ENCODE data around the gene FBXW11.

The FBXW11 gene

DNA sequence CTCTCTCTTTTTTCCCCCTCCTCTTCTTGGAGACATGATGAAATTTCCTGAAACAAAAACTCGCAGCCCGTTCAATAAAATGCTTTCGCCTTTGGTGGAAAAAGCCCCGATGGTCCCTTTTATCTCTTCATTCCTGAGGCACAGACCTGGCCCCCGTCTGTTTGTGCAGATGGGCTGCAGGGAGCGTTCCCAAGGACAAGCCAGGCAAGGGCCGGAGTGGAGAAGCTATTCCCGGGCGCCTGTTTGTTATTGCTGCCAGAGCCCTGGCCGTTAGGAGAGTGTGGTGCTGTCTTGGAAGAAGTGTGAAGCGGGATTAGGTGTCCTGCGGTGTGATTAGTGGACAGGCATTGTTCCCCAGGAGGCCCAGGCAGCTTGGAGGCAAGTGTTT, 149.0 kb downstream of the FBXW11 start:
- no peak for DNase-seq

DNA sequence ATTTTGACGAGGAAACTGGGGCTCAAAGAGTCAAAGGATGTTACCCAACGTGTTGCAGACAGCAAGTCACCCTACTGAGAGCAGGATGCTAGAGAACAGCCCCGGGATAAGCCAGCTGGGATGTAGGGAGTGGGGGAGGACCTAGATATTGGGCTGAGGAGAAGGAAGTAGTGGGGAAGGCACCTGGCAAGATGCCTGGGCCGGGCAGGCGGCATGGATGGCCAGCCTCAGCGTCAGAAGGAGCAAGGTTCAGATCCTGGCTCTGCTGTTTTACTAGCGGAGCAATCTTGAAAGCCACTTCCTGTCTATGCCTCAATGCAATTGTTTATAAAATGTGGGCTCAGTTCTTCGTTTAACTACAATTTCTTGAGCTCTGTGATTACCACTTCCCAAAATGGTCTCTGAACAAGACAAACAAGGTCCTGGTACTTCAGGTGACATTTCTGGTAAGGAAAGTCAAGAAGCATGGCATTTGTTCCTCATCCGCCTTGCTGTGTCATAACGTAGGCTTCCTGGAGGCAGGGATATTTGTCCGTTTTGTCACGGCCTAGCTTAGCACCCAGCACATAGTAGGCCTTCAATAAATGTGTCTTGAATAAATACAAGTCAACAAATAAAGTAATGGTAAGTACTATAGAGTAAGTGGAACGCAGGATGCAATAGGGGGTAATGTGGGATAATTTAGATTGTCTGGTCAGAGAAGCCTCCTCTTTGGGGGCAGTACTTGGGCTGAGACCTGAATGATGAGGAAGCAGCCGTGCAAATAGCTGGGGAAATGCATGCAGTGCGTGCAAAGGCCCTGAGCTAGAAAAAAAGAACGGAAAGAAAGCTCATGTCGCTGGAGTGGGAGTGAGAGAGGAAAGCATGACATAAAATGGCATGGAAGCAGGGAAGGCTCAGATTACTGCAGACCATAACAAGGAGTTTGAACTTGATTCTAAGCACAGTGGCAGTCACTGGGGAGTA, 150.4 kb downstream of the FBXW11 start:
- no peak for DNase-seq

DNA sequence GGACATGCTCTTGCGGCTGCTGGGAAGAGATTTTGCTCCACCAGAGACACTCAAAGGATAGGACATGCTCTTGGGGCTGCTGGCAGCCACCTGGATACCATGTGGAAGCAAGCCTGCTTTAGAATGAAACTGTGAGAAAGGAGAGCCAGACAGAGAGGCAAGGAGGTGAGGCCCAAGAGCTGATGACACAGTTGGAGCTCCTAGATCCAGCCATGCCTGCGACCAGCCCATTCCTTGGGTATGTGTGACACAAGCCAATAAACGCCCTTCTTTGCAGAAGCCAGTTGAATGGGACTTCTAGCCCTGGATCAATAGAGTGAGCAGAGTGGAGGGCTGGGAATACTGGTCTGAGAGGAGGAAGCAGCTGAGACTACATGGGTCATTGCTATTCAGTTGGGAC, 151.2 kb downstream of the FBXW11 start:
- no peak for DNase-seq

DNA sequence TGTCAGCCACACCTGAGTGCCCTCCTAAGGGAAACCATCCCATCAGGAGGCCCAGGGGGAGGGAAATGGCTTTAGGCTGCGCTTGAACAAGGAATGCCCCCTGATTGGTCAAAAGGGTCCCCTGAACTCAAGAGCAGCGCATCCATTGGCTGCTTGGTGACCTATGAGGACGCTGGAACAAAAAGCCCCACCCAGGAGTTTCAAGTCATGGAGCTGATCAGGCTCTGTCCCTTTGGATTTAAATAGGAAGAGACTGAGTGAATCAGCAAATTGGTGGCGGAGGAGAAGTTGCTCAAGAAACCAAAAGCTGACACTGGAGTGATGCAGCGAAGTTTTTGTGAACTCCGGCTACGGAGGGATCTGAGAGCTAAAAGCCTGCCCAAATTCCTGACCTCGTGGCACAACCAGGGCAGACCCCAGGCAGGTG, 154.2 kb downstream of the FBXW11 start:
- DNase-seq, result no peak

DNA sequence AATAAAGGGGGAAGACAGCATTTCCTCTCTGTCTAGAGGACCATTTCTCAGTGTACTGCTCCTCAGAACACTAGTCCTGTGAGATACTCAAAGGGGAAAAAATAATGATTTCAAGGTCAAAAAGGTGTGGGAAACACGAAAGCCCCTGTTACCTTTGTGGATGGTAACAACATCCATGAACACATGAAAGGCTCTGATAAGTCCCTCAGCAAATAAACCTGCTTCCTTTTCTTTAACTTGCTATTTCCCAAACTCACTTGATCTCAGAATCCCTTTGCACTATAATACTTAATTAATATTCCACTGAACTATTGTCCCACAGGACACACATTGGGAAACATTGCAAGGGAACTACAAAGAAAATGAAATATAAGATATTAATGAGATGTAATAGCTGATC, 155.2 kb downstream of the FBXW11 start:
- DNase-seq, result no peak

DNA sequence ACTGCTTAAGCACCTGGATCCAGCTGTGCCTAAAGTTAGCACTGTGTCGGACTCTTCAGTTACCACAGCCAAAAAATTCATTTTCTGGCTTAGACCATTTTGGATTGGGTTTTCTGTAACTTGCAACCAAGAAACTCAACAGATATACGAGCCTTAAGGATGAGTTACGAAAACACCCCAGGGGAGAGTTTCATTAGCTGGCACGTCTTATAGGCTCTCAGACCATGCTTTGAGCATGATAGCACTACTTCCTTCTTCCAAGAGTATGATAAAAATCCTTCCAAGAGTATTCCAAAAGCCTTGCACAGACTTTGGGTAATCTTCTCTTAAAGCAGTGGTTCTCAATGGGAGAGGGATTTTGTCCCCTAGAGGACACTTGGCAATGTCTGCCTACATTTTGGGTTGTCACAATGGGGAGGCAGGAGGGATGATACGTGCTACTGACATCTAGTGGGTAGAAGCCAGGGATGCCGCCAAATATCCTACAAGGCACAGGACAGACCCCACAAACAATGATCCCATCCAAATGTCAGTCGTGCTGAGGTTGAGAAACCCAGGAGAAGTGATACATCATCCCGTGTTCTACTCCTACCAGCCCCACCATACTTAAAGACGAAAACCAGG, 156.0 kb downstream of the FBXW11 start:
- DNase-seq, result no peak

DNA sequence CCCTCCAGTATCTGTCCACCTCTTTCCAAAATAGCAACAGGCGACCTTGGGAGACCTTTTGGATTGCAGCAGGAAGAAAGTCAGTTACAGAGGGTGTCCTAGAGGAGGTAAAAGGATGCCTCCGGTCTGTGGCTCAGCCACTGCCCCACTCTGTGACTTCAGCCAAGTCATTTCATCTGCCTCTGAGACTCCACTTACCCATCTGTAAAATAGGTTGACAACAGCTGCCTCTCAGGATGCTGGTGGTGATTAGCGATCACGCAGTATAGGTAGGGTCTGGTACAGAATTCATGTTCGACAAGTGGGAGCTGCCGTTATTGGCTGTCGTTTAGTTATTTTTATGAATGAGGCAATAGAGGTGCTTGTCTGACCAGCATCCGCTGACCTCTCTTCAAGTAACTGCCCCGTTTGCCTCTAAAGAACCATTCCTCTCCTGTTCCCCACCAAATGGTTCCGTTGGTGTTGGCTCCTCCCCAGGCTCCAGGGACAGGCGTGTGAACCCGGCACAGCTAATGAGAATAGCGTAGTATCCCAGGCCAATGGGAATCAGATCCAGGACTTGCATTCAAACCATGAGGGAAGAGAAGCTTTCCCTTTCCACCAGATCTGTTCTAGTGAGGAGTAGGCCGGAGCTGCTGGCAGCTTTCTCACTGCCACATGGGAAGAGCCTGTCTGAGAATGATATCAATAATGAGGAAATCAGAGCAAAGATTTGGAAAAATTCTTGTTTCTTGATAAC, 156.7 kb downstream of the FBXW11 start:
- no peak for DNase-seq

DNA sequence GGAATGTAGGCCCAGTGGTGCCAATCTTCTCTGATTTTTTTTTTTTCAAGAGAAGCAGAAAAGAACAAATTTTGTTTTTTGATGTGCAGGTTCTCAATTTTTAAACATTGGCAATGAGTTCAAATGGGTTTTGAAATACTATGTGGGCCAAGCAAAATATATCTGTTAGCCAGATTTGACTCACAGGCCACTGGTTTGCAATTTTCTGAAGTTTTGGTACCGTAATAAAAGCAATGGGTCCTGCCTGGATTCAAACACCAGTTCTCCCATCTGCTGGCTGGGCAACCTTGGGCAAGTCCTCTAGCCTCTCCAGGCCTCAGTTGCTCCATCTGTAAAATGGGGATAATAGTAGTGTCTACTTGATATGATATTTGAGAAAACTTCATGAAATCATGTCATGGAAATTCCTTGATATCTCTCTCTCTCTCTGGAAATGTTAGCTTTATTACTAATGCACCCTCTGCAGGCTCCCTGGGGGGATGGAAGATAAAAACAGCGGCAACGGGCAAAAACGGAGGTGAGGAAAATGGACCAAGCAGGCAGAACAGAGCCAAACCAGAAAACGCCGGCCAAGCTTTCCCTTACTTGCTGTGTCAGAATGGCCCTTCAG, 157.4 kb downstream of the FBXW11 start:
- DNase-seq, result no peak

DNA sequence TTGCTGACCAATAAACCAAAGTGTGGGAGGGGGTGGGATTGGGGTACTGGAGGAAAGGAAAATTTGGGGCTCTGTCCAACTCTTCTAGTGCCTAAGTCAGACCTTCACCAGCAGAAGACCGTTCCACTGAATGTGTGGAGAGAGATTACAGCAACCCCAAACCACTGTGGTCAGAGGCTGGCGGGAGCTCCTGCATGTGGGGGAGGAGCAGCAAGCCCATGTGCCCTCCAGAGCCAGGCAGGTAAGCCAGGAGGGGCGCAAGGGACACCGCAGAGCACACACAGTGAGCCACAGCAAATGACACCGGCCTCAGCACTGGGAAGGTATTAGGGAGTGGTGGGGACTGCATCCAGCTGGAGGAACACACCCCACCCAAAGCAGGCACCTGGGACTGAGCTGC, 158.0 kb downstream of the FBXW11 start:
- DNase-seq, result no peak

DNA sequence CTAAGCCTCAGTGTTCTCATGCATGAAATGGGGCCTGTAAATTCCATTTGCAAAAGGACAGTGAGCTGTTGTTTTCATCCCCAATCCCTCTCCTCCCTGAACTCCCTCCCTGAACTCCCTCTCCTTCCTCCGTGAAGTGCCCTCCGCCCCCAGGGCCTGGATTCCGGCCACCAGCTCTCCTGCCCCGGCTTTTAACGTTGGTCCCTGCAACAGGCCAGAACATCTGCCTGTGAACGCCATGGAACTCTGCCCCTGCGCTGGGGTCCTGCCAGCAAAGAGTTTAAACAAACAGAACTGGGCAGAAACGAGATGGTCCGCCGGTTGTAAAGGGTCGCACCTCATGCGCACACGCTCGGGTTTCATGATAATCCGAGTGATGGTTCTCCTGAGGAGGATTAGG, 158.4 kb downstream of the FBXW11 start:
- DNase-seq, result no peak

DNA sequence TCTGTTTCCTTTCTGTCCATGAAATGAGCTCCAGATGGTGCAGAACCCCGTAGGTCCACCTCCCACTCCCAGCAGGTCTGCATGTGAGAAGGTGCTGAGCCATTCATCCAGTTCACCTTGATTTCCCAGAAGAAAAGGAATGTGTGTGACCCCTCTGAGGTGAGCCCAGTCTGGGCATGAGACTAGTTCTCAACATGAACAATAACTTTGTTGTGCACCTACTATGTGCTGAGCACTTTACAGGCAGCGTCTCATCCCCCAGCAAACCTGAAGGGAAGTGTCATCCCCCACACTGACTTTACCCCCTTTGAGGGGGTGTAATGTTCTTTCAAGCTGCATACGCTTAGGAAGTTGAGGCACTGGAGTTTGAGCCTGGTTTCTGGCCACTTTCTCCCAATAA, 159.4 kb downstream of the FBXW11 start:
- DNase-seq, result no peak

DNA sequence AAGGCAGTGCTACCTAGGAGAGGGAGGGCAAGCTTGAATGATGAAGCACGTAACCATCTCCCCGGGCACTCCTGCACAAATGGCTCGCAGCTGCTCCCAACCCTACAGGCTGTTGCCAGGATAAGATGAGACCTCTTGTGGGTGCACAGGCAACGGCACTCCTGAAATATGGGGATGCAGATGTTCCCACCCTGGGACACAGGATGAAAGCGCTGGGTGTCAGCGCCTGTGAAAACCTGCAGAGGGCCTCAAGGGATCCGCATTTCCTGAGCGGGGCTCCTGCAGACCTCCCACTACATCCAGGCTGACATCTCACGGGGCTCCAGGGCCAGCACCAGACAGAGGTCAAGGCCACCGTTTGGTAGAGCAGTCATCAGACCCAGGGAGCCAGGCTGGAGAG, 160.1 kb downstream of the FBXW11 start:
- DNase-seq, result no peak

DNA sequence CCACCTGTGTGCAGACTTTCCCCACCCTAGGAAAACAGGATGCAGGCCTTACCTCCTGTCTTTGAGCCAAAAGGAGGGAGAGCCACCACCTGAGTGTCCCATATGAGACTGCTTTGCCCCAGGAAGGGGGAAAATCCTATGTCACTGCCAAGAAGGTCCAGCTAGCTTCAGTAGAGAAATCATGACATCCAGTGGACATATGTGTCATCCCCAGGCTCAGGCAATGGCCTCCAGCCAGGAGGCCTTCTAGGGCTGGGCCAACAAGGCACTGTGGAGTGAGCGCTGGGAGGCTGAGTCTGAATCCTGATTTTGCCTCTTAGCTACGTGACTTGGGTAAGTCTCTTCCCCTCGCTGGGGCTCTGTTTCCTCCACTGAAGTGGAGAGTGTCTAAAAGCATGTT, 160.6 kb downstream of the FBXW11 start:
- DNase-seq, result no peak

DNA sequence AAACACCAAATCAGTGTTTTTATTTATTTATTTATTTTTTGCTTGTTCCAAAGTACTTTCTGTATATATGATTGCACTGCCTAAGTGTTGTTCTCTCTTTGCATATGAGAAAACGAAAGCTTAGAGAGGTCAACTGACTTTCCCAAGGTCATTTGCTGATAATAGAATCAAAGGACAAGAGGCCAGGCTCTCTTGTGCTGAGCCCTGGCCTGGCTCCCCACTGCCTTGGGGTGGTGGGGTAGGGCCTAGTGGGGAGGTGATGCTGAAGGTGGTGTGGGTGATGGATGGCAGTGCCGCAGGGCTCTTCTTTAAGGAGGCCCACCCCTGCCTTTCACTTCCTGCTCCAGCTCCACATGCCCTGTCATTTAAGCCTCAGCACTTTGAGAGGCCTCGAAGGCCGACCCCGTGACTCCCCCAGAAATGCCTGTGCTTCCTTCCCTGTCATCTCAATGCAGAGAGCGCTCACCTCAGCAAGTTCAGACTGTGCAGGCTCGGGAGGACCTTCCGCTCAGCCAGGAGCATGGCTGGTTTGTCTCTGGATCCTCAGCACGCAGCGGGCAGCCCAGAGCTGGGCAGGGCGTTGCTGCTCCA, 161.3 kb downstream of the FBXW11 start:
- no peak for DNase-seq

DNA sequence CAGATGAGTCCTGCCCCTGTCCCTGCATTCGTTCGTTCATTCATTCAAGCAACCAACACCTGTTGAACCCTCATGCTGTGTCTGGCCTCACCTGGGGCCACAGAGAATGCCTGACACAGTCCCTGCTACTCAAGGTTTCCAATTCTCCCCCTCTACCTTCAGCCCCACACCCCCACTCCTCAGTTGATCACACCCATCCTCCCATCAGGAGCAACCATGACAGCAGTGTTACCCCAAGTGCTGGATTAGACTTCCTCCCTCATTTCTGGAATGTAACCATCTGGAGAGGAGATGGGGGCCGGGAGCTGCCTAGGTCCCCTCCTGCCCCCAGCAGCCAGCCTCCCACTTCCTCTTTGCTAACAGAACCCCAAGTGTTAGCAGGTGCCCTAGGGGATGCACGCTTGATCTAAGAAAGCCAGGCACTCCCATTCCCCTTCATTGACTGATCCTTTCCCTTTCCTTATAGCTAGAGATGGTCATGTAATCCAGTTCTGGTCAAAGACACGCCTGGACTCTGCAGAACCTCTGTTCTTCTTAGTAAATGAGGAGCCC, 163.6 kb downstream of the FBXW11 start:
- DNase-seq, result no peak

DNA sequence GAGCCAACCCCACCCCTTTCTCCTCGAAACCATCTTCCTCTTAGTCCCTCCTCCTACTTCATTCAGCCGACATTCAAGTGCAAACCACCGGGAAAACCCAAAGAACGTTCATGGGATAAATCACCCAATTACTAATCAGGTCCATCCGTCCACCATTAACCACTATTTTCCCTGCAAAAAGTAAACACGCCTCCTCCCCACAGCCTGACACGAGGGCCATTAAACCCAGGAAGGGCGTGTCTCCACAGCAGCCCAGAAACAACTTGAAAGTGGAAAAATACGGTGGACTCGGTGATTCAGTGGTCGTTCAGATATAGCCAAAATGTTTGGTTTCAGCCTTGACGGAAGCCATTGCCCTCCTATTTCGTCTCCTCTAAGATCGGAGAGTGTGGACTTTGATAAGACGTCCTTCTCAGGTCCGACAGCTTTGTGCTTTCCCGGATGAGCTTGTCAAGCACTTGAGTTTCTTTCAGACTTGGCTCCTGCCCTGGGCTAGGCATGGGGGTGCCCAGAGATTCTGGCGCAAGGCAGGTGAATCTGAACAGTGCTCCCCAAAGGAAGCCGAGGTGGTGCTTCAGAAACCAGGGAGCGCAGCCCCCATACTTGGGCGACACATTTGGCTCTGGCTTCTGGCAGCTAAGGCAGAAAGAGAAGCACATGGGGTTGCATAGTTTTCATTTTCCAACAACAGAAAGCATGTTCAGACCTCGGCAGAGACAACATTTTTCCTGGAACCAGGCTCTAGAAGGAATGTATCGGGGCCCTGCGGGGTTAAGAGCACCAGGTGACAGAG, 164.3 kb downstream of the FBXW11 start:
- no peak for DNase-seq

DNA sequence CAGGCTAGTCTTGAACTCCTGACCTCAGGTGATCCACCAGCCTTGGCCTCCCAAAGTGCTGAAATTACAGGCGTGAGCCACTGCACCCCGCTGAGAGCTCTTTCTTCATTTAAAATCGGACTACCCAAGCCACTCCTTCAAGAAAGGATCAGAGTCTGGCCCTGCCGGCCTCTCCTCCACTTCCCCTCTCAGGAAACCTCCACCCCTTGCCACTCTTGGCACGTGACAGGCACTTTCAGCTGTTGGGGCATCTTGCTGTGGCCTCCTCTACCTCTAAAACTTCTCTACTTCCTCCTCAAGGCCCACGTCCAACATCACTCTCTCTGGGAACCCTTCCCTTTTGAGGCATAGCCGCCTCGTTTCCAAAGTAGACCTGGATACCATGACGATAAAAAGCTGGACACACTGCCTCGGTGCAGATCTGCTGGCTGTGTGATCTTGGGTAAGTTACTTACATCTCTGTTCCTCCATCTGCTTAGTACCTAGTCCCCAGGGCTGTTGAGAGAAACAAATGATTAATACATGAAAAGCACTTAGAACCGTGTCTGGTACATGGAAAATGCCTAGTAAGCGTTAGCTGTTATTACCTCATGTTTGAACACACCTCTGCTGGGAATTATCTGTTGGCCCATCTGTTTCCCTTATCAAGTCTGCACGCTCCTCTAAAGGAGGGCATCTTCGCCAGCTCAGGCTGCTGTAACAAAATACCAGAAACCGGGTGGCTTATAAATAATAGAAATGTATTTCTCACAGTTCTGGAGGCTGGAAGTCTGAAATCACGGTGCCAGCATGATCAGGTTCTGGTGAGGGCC, 165.5 kb downstream of the FBXW11 start:
- DNase-seq, result no peak

DNA sequence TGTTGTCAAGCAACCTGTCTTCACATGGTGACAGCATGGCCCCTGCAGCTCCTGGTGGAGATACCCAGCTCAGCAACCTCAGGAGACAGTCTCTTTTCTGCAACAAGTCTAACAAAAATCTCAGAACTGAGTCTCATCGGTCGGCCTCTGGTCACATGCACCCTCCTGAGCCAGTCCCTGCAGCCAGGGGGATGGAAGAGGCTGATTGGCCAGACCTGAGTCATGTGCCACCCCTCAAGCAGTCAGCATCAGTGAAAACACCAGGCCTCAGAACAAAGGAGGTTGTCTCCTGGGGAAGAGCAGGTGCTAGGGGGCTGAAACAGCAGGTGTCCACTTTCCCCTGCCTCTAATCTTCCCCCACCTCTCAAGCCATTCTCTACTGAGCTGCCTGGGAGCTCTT, 166.4 kb downstream of the FBXW11 start:
- no peak for DNase-seq

DNA sequence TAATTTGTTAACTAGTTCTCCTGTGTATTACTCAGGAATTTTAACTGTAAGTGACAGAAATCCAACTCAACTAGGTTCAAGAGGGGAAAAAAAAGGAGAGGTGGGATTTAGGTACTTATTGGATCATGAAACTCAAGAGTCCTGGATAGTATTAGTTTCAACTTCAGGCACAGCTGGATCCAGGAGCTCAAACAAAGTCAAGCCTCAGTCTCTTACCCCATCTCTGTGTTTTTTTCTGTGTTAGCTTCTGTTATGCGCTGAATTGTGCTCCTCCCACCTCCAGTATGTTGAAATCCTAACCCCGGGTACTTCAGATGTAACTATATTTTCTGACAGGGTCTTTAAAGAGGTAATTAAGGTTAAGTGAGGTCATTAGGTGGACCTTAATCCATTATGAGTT, 167.3 kb downstream of the FBXW11 start:
- no peak for DNase-seq

DNA sequence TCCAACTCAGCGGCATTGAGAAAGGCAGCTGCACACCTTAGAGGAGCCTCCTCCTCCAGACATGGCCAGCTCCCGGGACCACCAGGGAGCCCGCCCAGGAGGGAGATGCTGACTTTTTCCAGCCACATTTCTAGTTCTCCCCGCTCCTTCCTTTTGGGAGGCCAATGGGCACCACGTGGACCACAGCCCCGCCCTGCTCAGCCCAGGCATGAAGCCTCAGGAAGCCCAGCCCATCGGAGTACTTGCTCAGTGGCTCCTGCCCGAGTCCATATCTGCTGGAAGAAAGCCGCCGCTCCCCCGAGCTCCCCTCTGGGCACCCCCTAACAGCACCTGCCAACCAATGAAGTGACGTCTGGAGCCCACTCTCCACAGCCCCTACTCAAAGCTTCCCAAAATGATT, 168.4 kb downstream of the FBXW11 start:
- no peak for DNase-seq

DNA sequence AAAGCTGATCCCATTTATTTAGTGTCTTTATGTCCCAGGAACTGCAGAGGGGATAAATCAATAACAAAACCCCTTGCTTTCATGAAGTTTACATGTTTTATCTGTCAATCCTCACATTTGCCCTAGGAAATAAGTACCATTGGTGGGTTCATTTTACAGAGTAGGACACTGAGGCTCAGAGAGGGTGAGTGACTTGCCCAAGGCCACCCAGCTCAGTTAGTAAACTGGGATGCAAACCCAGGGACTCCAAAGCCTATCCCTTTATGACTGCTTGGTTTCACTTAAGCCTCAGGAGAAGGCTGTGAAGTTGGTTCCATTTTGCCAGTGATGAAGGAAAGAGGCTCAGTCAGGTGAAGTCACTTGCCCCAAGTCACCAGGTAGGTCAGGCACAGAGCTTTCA, 168.9 kb downstream of the FBXW11 start:
- DNase-seq, result no peak

All from stimulated activated CD4-positive, alpha-beta T cell treated with anti-CD3 and anti-CD28 coated beads, Interleukin-12 subunit alpha, Interleukin-12 subunit beta, amount 100 ng/mL, for 4 hours (primary cell).